ENCODE data around the gene SLC22A31. TPM values are rescaled to one million over a fixed set of nuclear protein-coding genes. Genes with fewer than 3 reads are reported as not detected.
"Not testable (repeated sequence)": the region's sequence is repeated elsewhere in the genome, so short reads cannot be mapped to it uniquely, and the experiment has no call there.

The SLC22A31 gene
- polyA plus RNA-seq (2012; ENCODE audit: missing spikeins) = not detected

GRCh38 chr16:89200124-89200849, at the start of gene SLC22A31:
Gene SLC22A31 (minus strand): TSS chr16:89200537. CDS start chr16:89200501, 36 bp downstream.
- FAIRE-seq = no peak
- no peak for TF ChIP-seq POLR2A (IDR thresholded peaks at IDR 0.05; ENCODE audit: low read depth, low read length)
- TF ChIP-seq POLR2AphosphoS5 (IDR thresholded peaks at IDR 0.05; ENCODE audit: low read depth, low read length) = no peak
- TF ChIP-seq TAF1 (IDR thresholded peaks at IDR 0.05; ENCODE audit: borderline replicate concordance, low read depth, low read length) = no peak
- peak; percentile 26 for DNase-seq (ENCODE audit: insufficient read length)

GRCh38 chr16:89248196-89248982, 48.1 kb upstream of the SLC22A31 start:
- TF ChIP-seq TAF1 (IDR thresholded peaks at IDR 0.05; ENCODE audit: borderline replicate concordance, low read depth, low read length) (no peak), POLR2A (IDR thresholded peaks at IDR 0.05; ENCODE audit: low read depth, low read length) (no peak), POLR2AphosphoS5 (IDR thresholded peaks at IDR 0.05; ENCODE audit: low read depth, low read length) (no peak)

GRCh38 chr16:89247734-89248075, 47.4 kb upstream of the SLC22A31 start:
- not testable (repeated sequence) for FAIRE-seq

More at GRCh38 chr16:89248196-89248982, 48.1 kb upstream of the SLC22A31 start:
- DNase-seq (ENCODE audit: insufficient read length) (no peak), FAIRE-seq (no peak)

GRCh38 chr16:89246903-89247733, 46.8 kb upstream of the SLC22A31 start:
- DNase-seq (ENCODE audit: insufficient read length) = peak; percentile 91
- TF ChIP-seq POLR2AphosphoS5 (IDR thresholded peaks at IDR 0.05; ENCODE audit: low read depth, low read length) (no peak), POLR2A (IDR thresholded peaks at IDR 0.05; ENCODE audit: low read depth, low read length) (no peak), TAF1 (IDR thresholded peaks at IDR 0.05; ENCODE audit: borderline replicate concordance, low read depth, low read length) (no peak)
- FAIRE-seq = no peak

More at GRCh38 chr16:89247734-89248075, 47.4 kb upstream of the SLC22A31 start:
- DNase-seq (ENCODE audit: insufficient read length) = not testable (repeated sequence)

- DNase-seq (ENCODE audit: insufficient read length) (no peak), FAIRE-seq (no peak)
- TF ChIP-seq POLR2AphosphoS5 (IDR thresholded peaks at IDR 0.05; ENCODE audit: low read depth, low read length) = no peak
- TF ChIP-seq POLR2A (IDR thresholded peaks at IDR 0.05; ENCODE audit: low read depth, low read length) = no peak
Observed at GRCh38 chr16:89246383-89246902, 46.1 kb upstream of the SLC22A31 start.

GRCh38 chr16:89244754-89245153, 44.4 kb upstream of the SLC22A31 start:
- FAIRE-seq (no peak), DNase-seq (ENCODE audit: insufficient read length) (no peak)
- TF ChIP-seq POLR2A (IDR thresholded peaks at IDR 0.05; ENCODE audit: low read depth, low read length) = no peak
- TF ChIP-seq TAF1 (IDR thresholded peaks at IDR 0.05; ENCODE audit: borderline replicate concordance, low read depth, low read length) = no peak
- no peak for TF ChIP-seq POLR2AphosphoS5 (IDR thresholded peaks at IDR 0.05; ENCODE audit: low read depth, low read length)

GRCh38 chr16:89244264-89244663, 43.9 kb upstream of the SLC22A31 start:
- not testable (repeated sequence) for FAIRE-seq

GRCh38 chr16:89243664-89244063, 43.3 kb upstream of the SLC22A31 start:
- DNase-seq (ENCODE audit: insufficient read length) (no peak), FAIRE-seq (no peak)
- TF ChIP-seq POLR2AphosphoS5 (IDR thresholded peaks at IDR 0.05; ENCODE audit: low read depth, low read length) (no peak), POLR2A (IDR thresholded peaks at IDR 0.05; ENCODE audit: low read depth, low read length) (no peak), TAF1 (IDR thresholded peaks at IDR 0.05; ENCODE audit: borderline replicate concordance, low read depth, low read length) (no peak)

More at GRCh38 chr16:89244264-89244663, 43.9 kb upstream of the SLC22A31 start:
- not testable (repeated sequence) for DNase-seq (ENCODE audit: insufficient read length)

- TF ChIP-seq TAF1 (IDR thresholded peaks at IDR 0.05; ENCODE audit: borderline replicate concordance, low read depth, low read length) = no peak
- TF ChIP-seq POLR2A (IDR thresholded peaks at IDR 0.05; ENCODE audit: low read depth, low read length) = no peak
- TF ChIP-seq POLR2AphosphoS5 (IDR thresholded peaks at IDR 0.05; ENCODE audit: low read depth, low read length) = no peak
- DNase-seq (ENCODE audit: insufficient read length) (no peak), FAIRE-seq (no peak)
Observed at GRCh38 chr16:89242795-89243200, 42.5 kb upstream of the SLC22A31 start.

GRCh38 chr16:89241187-89242007, 41.1 kb upstream of the SLC22A31 start:
- peak; percentile 95 for TF ChIP-seq POLR2AphosphoS5 (IDR thresholded peaks at IDR 0.05; ENCODE audit: low read depth, low read length)
- peak; percentile 96 for TF ChIP-seq POLR2A (IDR thresholded peaks at IDR 0.05; ENCODE audit: low read depth, low read length)
- TF ChIP-seq TAF1 (IDR thresholded peaks at IDR 0.05; ENCODE audit: borderline replicate concordance, low read depth, low read length) = no peak; the same call in 1 of the 2 replicates
- FAIRE-seq (no peak), DNase-seq (ENCODE audit: insufficient read length) (peak; percentile 83)

All from GM12892 (cell line).